ENCODE results near the gene MYL7.
"Not testable (repeated sequence)": the region's sequence is repeated elsewhere in the genome, so short reads cannot be mapped to it uniquely, and the experiment has no call there.

MYL7 gene

DNA sequence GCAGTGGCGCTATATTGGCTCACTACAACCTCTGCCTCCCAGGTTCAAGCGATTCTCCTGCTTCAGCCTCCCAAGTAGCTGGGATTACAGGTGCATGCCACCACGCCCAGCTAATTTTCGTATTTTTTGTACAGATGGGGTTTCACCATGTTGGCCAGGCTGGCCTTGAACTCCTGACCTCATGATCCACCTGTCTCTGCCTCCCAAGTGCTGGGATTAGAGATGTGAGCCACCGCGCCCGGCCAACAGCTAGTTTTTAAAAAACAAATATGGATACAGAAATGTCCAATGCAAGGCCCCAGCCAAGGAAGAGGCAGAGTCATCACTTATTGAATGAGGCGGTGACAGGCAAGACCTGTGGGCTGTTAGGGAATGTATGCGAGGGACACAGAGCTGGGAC, 30.8 kb upstream of the MYL7 start:
- DNase-seq (ENCODE audit: low spot score) = not testable (repeated sequence)

- DNase-seq (ENCODE audit: low spot score) = no peak
Measured at GRCh38 chr7:44167920-44168319, 26.8 kb upstream of the MYL7 start.

DNA sequence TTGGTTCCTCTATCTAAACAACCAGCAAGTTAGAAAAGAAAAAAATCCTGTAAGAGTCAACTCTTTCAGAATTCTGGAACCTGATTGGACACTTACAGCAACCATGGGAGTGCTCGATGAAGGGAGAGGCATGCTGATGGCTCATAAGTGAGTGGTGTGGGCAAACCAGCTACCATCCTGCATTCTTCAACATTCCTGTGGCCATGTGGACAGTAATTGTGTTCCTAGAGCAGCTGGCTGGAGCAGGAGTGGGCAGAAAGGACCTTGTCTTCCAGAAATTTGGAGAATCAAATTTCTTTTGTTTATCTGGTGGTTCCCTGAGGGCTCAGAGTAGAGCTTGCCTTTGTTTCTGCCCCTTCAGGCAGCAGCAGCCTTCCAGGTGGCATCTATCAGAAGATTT, 22.5 kb upstream of the MYL7 start:
- no peak for DNase-seq (ENCODE audit: low spot score)

- no peak for DNase-seq (ENCODE audit: low spot score)
Measured at GRCh38 chr7:44162785-44163395, 21.8 kb upstream of the MYL7 start.

- DNase-seq (ENCODE audit: low spot score) = no peak
Measured at GRCh38 chr7:44162179-44162578, 21.0 kb upstream of the MYL7 start.

DNA sequence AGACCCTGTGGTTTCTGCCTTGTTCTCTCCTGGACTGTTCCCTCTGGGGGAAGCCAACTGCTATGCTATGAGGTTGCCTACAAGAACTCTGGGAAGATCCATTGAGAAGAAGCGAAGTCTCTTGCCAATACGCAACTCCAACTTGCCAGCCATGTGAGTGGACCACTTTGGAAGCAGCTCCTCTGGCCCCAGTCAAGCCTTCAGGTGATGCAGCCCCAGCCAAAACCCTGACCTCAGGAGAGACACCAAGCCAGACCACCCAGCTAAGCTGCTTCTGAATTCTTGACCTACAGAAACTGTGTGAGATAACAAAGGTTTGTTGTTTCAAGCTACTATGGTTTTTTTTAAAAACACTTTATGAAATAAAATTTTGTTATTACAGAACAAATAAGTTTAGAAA, 20.2 kb upstream of the MYL7 start:
- DNase-seq (ENCODE audit: low spot score) = no peak

GRCh38 chr7:44159824-44160630, 18.9 kb upstream of the MYL7 start:
- no peak for DNase-seq (ENCODE audit: low spot score)

- no peak for DNase-seq (ENCODE audit: low spot score)
Measured at GRCh38 chr7:44158873-44159631, 17.9 kb upstream of the MYL7 start.

DNA sequence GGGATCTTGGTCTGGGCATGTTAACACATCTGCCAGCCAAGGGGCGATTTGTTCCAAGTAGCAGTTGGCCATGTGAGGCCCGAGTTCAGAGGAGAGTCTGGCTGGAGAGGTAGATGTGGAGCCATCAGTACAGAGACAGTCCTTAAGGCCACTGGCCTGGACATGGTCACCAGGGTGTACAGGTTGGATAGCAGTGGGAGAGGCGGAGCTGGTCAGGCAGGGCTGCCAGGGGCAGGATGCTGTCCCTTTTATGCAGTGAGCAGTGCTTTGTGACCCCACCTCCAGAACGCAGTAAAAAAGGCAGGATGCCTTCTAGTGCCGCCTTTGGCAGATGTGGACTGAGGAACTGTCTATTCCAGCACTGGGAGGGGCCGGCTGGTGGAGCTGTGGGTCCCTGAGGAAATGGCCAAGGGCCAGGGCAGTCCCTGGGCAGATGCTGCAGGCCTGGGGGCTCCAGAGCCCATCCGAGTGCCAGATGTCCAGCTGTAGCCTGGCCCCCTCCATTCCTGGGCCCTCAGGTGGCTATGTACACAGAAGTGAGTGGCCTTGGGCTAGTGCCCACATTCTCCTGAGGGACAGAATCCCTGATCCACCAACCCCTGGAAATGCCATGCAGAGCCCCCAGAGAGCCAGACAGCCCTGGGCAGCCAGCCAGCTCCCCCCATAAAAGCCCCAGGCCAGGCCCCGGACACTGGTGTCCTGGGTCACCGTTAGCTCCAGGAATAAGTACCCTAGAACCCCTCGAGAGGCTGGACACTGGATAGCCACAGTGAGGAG, 17.2 kb upstream of the MYL7 start:
- no peak for DNase-seq (ENCODE audit: low spot score)

DNA sequence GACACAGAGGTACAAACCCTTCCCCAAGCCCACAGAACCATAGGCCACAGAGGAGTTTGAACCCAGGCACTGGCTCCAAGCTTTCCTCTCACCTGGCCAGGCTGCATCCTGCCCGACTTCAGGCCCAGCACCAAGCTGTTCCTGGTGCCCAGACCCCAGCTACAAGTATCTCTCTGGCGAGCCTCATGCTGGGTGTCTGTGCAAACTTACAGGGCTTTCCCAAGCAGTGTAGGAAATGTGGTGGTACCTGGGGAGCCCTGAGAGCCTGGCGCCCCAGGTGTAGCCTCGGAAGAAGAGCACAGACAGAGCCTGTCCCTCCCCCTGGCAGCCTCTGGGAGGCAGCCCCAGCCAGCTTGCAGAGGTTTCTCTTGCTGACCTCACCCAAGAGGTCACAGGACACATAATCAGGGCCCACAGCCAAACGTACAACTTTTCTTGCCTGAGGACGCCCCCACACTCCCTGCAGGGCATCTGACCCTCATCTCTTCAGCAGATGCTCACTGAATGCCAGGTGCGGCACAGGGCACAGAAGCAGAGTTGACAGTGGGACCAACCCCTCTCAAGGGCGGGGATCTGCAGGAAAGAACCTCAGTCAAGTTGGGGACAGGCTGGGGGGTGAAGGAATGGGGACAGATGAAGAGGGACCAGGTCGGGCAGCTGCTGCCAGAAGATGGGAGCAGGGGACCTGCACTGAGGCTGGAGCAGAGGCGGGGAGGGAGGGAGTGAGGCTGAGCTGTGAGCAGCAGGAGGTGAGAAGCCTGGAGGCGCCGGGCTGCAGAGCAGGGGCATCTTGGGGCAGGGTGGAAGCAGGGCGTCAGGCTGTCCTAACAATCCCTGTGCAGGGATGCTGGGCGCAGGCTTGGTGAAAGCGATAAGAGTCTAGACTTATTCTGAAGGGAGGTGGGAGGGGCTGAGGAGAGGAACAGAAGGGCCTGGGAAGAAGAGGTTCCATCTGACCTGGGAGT, 16.3 kb upstream of the MYL7 start:
- DNase-seq (ENCODE audit: low spot score) = no peak

DNA sequence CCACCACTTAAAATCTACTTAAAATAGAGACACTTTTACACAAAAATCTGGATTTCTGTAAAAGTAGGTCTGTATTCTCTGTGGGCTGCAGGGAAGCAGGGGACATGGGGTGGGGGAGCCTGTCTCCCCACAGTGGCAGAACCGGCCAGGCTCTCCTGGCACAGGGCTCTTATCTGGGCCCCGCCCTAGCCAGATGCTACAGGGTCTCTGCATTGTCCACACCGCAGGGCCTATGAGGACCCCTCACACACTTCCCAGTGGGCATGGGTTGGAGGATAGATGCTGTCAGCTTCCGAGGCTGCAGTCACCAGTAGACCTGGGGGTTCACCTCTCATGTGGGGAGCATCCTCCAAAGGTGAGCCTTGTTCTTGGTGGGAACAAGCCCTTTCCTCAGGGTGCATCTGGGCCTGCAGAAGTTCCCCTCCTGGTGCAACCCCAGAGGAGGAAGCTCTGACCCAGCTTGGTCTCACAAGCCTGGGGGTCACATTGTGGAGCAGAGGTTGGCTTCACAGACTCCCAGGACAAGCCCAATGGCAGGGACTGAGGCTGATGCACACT, 15.4 kb upstream of the MYL7 start:
- no peak for DNase-seq (ENCODE audit: low spot score)

- no peak for DNase-seq (ENCODE audit: low spot score)
Measured at GRCh38 chr7:44155191-44156185, 14.4 kb upstream of the MYL7 start.

GRCh38 chr7:44154703-44155102, 13.6 kb upstream of the MYL7 start:
- no peak for DNase-seq (ENCODE audit: low spot score)

DNA sequence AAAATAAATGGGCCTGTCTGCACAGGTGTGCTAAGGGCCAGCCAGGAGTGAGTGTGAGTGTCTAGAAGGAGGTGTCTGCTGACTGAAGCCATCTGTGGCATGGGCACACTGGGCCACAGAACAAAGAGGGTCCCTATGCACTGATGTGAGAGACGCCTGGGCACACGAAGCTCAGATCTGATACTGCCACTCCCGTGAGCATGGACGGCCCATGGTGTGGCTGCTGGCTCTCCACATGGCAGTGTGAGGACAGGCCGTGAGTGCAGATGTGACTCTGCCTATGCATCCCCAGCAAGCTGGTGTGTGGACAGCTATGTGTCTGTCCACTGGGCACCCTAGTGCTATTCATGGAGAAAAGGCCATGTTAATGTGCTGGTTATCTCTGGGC, 12.8 kb upstream of the MYL7 start:
- no peak for DNase-seq (ENCODE audit: low spot score)

DNA sequence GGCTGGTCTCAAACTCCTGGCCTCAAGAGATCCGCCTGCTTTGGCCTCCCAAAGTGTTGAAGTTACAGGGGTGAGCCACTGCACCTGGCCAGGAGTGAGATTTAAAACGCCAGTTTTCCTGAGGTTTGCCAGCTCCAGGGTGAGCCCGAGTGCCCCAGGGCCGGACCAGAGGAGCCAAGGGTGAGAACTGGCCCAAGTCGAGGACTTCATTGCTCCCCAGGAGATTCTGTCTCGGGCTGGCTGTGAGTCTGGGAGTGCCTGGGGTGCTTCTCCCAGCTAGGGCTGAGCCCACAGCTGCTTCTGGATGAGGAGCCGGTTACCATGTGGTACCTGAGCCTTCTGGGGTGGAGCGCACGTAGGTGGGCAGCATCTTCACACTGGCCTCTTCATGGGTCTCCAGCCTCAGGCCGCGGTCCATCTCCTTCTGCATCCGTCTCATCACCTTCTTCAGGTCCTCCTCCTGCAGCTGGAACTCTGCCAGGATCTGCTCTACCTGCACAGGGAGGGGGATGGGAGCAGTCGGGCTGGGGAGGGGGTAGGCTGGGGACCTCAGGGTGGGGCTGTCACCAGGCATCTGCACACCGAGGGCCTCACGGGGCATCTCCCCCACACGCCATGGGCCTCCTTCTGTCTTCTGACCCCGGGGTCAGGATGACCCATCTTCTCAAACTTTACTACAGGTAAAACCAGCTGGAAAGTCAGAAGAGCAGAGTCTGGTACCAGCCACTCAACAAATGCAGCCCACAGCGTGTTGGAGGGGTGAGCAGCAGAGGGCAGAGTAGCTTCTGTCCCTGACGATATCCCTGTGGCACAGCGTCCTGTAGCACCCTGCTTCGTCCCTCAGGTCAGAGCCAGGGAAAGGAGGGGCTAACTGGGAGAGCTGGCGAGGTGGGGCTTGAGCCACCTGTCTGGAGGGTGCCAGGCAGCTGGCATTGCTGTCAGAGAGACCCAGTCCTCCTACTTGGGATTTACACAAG, 12.1 kb upstream of the MYL7 start:
- DNase-seq (ENCODE audit: low spot score) = no peak

DNA sequence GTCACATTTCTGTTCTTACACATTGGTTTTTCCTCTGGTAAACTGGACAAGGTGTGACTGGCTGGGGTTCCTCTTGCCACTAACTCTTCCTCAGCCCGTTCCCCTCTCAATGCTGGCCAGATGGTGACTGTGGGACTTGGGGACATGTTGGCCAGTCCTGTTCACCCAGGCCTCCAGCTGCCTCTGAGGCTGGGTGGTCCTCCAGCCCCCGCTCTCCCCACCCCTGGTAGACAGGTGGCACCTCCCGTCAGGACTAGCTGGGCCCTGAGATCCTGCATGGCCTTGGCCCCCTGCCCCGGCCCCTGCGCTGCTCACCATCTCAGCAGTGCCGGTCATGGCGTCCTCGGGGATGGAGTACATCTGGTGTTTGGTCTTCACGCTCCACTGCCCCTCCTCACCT, 10.8 kb upstream of the MYL7 start:
- no peak for DNase-seq (ENCODE audit: low spot score)

DNA sequence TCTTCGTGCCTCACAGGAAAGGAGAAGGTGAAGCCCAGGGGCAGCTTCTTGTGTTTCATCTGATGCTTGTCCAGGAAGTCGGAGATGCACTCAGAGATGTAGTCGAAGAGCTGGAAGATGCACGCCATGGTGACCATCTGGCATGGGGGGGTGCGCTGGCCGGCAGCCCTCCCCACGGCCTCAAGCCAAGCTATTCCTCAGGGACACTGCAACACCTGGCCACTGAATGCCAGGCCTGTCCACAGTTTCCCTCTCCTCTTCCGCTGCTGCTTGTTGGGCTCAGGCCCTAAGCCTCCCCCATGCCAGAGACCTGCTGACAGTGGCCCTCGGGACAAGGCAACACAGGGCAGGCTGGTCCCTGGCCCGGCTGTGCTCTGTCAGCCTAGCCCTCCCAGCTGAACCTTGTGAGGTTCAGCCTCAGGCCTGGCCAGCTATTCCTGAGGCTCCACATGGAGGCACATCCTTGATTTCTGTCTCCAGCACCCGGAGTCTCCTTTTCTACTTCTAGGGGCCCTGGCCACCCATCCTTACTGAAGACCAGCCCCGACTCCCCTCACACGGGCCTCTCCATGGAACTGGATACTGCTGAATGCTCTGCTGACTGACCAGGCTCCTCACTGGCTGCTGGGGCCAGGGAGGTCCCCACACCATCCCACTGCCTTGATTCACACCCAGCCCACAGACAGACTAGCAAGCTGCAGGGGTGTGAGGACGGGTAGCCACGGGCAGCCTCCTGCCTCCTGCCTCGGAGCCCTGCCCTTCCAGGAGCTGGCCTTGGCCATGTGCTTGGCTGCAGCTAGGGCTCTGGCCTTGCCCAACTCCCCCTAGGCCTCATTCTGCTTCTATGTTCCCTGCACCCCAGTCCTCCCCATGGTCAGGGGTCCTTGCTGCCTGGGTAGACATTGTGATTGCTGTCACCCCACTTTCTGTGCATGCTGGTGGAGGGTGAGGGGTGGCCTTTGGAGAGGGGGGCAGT, 10.1 kb upstream of the MYL7 start:
- no peak for DNase-seq (ENCODE audit: low spot score)

Measured in germinal center (tissue), 1 donor.